GM12865 (cell line): ENCODE data around the gene UQCRHL.

Experiments
- DNase-seq: peaks from one replicate; pipeline ENCODE4 v3.0.0; 2010; ENCODE audit warnings: low read depth
- H3K4me3 ChIP-seq: 2 replicates; pipeline ENCODE4 v1.5.1; 2011; ENCODE audit warnings: mild to moderate bottlenecking, low read depth, low read length, control low read depth
- TF ChIP-seq, protein P1 (sequence below): IDR thresholded peaks from 2 replicates; pipeline ENCODE4 v1.5.1; 2011; ENCODE audit warnings: low read length, control low read depth, low read depth, inconsistent platforms; ENCODE audit not compliant: insufficient read depth; ENCODE audit errors: missing control alignments

UQCRHL gene

DNA sequence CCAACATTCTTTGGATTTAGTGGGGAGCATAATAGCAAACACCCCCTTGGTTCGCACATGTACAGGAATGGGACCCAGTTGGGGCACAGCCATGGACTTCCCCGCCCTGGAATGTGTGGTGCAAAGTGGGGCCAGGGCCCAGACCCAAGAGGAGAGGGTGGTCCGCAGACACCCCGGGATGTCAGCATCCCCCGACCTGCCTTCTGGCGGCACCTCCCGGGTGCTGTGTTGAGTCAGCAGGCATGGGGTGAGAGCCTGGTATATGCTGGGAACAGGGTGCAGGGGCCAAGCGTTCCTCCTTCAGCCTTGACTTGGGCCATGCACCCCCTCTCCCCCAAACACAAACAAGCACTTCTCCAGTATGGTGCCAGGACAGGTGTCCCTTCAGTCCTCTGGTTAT is 21.8 kb downstream of the UQCRHL start:
- DNase-seq = no peak

DNA sequence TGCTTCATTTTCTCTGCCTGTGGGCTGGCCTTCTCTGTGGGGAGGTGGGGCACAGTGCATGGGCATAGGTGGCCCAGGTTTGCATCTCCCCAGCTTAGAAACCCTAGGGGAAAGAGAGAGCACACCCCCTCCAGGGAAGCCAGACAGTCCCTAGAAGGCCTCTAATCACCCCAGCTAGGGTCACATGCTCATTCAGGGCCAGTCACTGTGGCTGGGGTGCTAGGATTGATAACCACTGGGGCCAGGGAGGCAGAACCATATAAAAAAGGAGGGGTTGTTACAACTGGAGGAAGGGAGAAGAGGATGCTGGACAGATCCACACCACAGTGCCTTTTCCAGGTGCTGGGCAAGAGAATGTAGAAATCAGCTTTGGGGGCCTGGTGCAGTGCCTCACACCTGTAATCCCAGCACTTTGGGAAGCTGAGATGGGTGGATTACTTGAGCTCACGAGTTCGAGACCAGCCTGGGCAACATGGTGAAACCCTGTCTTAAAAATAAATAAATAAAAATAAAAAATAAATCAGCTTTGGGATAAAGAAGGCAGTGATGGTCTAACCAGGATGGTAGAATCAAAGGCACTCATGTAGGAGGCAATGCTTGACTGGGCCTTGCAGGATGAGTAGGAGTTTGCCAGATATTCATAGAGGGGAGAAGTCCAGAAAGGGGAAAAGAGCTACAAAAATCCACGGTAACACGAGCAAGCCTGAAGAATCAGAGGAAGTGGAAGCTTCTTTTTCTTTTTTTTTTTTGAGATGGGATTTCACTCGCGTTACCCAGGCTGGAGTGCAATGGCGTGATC is 29.3 kb downstream of the UQCRHL start:
- DNase-seq = no peak
- H3K4me3 ChIP-seq = no peak overlapping the region
- TF ChIP-seq, protein P1, sequence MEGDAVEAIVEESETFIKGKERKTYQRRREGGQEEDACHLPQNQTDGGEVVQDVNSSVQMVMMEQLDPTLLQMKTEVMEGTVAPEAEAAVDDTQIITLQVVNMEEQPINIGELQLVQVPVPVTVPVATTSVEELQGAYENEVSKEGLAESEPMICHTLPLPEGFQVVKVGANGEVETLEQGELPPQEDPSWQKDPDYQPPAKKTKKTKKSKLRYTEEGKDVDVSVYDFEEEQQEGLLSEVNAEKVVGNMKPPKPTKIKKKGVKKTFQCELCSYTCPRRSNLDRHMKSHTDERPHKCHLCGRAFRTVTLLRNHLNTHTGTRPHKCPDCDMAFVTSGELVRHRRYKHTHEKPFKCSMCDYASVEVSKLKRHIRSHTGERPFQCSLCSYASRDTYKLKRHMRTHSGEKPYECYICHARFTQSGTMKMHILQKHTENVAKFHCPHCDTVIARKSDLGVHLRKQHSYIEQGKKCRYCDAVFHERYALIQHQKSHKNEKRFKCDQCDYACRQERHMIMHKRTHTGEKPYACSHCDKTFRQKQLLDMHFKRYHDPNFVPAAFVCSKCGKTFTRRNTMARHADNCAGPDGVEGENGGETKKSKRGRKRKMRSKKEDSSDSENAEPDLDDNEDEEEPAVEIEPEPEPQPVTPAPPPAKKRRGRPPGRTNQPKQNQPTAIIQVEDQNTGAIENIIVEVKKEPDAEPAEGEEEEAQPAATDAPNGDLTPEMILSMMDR = no peak

More for the DNA sequence above, 21.8 kb downstream of the UQCRHL start:
- TF ChIP-seq, protein P1 = no peak
- no peak overlapping the region for H3K4me3 ChIP-seq

- TF ChIP-seq, protein P1 = no peak
- DNase-seq = no peak
- no peak overlapping the region for H3K4me3 ChIP-seq
Observed at GRCh38 chr1:15775706-15776105, 31.7 kb downstream of the UQCRHL start.

GRCh38 chr1:15771836-15772515 is 35.5 kb downstream of the UQCRHL start:
- H3K4me3 ChIP-seq = no peak overlapping the region
- no peak for DNase-seq
- TF ChIP-seq, protein P1 = no peak

DNA sequence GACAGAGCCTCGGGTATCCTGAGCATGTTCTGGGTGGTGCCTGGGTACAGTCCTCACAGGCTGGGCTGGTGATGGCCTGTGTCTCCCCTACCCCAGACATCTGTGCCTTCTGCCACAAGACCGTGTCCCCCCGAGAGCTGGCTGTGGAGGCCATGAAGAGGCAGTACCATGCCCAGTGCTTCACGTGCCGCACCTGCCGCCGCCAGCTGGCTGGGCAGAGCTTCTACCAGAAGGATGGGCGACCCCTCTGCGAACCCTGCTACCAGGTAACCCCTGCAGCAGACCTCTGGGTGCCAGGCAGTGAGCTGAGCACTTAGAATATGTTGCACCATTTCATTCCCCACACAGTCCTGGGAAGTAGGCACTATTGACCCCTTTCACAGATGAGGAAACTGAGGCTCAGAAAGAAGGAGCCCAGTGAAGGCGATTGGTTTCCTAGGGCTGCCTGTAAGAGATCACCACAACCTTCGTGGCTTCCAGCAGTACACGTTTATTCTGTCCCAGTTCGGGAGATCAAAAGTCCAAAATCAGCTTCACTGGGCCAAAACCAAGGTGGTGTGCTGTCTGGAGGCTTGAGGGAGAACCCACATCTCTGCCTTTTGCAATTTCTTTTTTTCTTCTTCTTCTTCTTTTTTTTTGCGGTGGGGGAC is 37.0 kb downstream of the UQCRHL start:
- TF ChIP-seq, protein P1 = no peak
- H3K4me3 ChIP-seq = no peak overlapping the region
- DNase-seq = no peak

DNA sequence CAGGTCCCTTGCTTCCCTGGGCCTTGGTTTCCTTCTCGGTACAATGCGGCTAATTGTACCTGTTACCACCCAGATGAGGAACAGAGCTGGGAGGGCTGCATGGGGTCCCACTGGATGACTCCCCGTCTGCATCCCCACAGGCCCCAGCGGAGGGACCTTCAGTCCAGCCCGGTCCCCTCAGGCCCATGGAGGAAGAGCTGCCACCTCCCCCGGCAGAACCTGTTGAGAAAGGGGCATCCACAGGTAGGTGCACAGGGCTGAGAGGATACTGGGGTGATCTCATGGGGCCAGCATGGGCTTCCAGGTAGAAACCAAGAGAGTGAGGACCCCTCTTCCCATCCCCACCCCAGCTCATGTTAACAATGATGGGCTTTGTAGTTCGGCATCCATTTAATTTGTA is 39.1 kb downstream of the UQCRHL start:
- DNase-seq = no peak

More for the DNA sequence above, 39.1 kb downstream of the UQCRHL start:
- TF ChIP-seq, protein P1 = no peak
- no peak overlapping the region for H3K4me3 ChIP-seq
